KOPT-K1 (cell line): ENCODE data around the gene PLPP7.

ENCODE experiments used
- H3K27ac ChIP-seq: fragments of 200-600 bp; sonication (generic); 2 replicates; pipeline ENCODE4 v1.5.1; 2016; ENCODE audit warnings: antibody characterized with exemption, mild to moderate bottlenecking, low read depth, low read length; ENCODE audit not compliant: poor library complexity, severe bottlenecking
- H3K36me3 ChIP-seq: fragments of 200-600 bp; sonication (generic); 2 replicates; pipeline ENCODE4 v1.5.1; 2017; ENCODE audit warnings: antibody characterized with exemption, mild to moderate bottlenecking, low read length, moderate library complexity; ENCODE audit not compliant: insufficient read depth
- H3K9me3 ChIP-seq: fragments of 200-600 bp; sonication (generic); 2 replicates; pipeline ENCODE4 v1.5.1; 2017; ENCODE audit warnings: antibody characterized with exemption, low read length, mild to moderate bottlenecking; ENCODE audit not compliant: insufficient read depth, poor library complexity, severe bottlenecking

Gene PLPP7

GRCh38 chr9:131287359-131287758 is 2.2 kb upstream of the PLPP7 start:
- Histone ChIP-seq H3K36me3 (no peaks in the 10 kb centered on the region), H3K27ac (no peak overlapping the region), H3K9me3 (no peaks in the 10 kb centered on the region)

DNA sequence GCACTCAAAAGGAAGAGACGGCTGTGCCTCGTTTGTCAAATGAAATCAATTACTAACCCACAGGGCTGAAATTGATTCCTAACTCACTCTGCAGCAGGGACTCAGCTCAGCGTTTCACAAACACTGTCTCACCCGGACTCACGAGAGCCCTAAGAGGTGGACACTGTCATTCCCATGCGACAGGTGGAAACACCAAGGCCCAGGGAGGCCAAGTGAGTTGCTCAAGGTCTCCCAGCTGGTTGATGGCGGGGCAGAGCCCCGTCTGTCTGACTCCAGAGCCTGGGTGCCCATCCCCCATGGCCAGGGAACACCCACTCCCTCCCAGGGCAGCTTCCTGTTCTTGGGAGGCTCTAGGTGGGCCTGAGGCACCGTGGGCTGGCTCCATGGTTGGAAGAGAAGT is 1.3 kb upstream of the PLPP7 start:
- H3K36me3 ChIP-seq: no peaks in the 10 kb centered on the region
- H3K9me3 ChIP-seq: no peaks in the 10 kb centered on the region
- H3K27ac ChIP-seq: no peak overlapping the region

DNA sequence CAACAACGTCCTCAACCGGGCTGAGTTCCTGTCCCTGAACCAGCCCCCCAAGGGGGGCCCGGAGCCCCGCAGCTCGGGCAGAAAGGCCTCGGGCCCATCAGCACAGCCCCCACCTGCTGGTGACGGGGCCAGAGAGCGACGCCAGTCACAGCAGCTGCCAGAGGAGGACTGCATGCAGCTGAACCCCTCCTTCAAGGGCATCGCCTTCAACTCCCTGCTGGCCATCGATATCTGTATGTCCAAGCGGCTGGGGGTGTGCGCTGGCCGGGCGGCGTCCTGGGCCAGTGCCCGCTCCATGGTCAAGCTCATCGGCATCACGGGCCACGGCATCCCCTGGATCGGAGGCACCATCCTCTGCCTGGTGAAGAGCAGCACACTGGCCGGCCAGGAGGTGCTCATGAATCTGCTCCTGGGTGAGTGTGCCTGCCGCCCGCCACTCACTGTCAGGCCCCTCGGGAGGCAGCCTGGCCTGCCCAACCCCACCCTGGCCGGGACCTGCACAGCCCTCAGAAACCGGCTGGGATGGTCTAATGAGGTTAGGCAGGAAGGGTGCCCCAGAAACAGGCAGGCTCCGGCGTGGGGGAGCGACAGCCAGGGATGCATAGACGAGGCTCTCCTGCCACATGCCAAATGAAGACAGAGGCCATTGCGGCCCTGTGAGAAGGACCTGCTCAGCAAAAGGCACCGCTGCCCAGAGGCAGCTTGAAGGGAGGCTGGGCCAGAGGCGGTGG is 678 bp downstream of the PLPP7 start:
- no peaks in the 10 kb centered on the region for H3K9me3 ChIP-seq
- no peak overlapping the region for H3K27ac ChIP-seq
- no peaks in the 10 kb centered on the region for H3K36me3 ChIP-seq

DNA sequence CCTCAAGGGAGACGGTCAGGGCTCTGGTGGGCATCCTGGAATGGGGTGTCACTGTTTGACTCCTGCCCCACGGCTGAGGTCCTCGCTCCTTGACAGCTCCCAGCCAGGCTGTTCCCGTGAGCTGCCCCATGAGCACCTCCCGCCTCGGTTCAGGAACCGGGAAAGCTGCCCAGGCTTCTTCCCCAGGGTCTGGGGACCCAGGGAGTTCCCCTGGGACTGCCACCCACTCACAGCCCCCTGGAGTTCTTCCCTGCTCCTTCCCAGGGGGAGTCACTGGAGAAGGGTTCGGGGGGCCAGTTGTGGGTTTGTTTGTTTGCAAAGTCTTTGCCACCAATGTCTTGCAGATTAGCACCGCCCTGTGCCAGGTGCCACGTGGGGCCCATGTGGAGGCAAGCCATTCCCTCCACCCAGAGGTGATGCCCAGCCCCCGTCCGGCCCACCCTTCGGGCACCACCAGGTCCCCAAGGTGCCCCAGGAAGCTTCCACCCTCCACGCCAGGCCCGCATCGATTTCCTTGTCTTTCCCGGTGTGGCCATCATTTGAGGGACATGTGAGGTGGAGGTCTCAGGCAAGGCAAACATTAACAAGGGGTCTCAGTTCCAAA is 1.3 kb downstream of the PLPP7 start:
- no peaks in the 10 kb centered on the region for H3K36me3 ChIP-seq
- H3K27ac ChIP-seq: no peak overlapping the region
- H3K9me3 ChIP-seq: no peaks in the 10 kb centered on the region

- no peaks in the 10 kb centered on the region for H3K9me3 ChIP-seq
- H3K36me3 ChIP-seq: no peaks in the 10 kb centered on the region
Observed at GRCh38 chr9:131291795-131292315, 2.3 kb downstream of the PLPP7 start.

DNA sequence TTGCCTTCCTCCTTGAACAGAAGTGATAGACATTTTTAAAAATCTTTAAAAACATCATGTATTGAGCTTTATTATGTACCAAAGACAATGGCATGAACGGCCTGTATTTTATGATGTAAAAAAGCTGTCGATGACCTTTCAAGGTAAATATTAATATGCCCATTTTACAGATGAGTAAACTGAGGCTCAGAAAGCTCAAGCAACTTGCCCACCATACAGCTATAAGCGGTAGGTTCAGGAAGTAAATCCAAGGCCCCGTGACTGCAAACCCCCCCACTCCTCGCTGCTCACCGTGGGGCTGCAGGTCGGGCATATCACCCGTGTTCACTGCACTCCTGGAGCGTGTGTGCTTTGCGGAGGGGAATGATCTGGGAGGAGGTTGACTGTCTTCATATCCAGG is 3.4 kb downstream of the PLPP7 start:
- Histone ChIP-seq H3K27ac (no peak overlapping the region), H3K36me3 (no peaks in the 10 kb centered on the region), H3K9me3 (no peaks in the 10 kb centered on the region)

More at GRCh38 chr9:131291795-131292315, 2.3 kb downstream of the PLPP7 start:
- no peak overlapping the region for H3K27ac ChIP-seq

- H3K9me3 ChIP-seq: no peaks in the 10 kb centered on the region
- H3K36me3 ChIP-seq: no peaks in the 10 kb centered on the region
- H3K27ac ChIP-seq: no peak overlapping the region
Observed at GRCh38 chr9:131296460-131296859, 6.9 kb downstream of the PLPP7 start.

DNA sequence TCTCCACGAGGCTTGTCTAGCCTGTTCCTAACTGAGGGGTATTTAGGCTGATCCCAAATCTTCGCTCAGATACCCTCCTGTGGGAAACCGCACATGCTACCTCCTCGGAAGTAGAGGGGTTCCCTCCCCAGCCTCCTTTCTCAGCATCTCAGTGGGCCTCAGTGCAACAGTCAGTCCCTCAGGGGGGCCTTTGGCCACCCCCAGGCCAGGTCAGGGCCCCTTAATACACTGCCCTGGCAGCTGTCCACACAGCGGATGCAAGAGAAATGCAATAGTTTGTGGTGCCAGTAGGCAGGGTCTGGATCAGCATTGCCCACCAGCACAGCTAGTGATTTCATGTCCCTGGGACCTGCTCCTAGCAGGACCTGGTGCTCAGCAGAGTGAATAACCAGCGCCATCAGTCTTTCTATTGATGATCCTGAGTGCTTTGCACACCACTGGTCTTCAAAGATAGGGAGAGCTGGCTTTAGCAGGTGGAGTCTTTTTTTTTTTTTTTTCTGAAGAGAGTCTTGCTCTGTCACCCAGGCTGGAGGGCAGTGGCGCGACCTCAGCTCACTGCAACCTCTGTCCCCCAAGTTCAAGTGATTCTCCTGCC is 7.5 kb downstream of the PLPP7 start:
- Histone ChIP-seq H3K36me3 (no peaks in the 10 kb centered on the region), H3K27ac (no peak overlapping the region), H3K9me3 (no peaks in the 10 kb centered on the region)

GRCh38 chr9:131297903-131298302 is 8.4 kb downstream of the PLPP7 start:
- Histone ChIP-seq H3K36me3 (no peaks in the 10 kb centered on the region), H3K9me3 (no peaks in the 10 kb centered on the region), H3K27ac (no peak overlapping the region)

DNA sequence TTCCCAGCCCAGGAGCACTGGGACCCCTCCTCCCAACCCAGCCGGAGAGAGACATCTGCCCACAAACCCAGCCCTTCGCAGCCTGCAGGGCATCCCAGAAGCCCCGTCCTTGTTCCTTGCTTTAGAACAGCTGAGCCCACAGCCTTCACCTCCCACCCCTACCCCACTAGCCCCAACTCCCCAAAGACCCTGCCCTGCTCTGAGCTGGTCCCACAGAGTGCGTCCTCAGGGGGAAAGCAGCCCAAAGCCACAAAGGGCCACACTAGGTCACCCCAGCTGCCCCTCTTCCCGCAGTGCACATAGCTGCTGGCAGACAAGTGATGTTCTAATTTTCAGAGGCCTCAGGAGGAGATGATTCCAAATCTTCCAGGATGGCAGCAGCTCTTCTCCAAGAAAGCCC is 8.8 kb downstream of the PLPP7 start:
- Histone ChIP-seq H3K9me3 (no peaks in the 10 kb centered on the region), H3K36me3 (no peaks in the 10 kb centered on the region), H3K27ac (no peak overlapping the region)

GRCh38 chr9:131298816-131299215 is 9.3 kb downstream of the PLPP7 start:
- H3K9me3 ChIP-seq: no peaks in the 10 kb centered on the region
- no peak overlapping the region for H3K27ac ChIP-seq

DNA sequence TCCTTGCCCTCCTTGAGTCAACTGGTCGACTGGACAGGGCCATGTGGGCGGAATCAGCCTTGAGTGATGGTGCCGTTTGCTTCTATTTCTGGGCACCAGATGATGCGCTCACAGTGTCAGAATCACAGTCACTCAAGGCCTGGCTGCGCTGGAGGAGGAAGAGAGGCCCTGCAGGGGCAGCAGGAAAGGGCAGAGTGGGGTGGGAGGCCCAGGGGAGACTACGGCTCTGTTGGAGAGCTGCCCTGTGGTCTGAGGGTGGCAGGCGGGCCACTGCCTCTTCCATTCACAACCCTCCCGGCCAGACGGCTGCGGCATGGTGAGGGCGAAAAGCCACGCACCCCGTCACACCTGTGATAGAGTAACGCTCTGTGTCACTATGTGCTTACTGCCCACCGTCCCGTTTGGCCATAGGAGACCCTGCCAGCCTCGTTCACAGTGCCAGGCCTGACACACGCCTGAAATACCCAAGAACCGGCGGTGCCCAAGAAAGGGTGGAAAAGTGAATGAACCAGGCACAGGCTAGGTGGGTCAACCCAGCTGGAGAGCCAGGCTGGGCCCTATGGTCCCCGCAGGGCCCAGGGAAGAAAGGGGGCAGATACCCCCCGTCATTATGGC is 9.9 kb downstream of the PLPP7 start:
- Histone ChIP-seq H3K36me3 (no peaks in the 10 kb centered on the region), H3K9me3 (no peaks in the 10 kb centered on the region), H3K27ac (no peak overlapping the region)

More at GRCh38 chr9:131298816-131299215, 9.3 kb downstream of the PLPP7 start:
- no peaks in the 10 kb centered on the region for H3K36me3 ChIP-seq

DNA sequence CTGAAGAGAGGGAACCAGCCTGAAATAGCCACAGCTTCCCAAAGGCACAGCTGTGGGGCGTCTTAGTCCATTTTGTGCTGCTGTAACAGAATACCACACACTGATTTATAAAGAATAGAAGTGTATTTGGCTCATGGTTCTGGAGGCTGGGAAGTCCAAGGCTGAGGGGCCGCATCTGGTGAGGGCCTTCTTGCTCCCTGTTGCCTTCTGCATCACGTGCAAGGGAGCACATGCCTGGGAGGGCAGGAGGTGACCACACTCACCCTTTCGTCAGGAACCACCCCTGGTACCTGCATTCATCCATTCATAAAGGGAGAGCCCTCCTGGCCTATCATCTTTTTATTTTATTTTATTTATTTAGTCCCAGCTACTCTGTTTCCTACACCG is 10.4 kb downstream of the PLPP7 start:
- Histone ChIP-seq H3K36me3 (no peaks in the 10 kb centered on the region), H3K9me3 (no peaks in the 10 kb centered on the region), H3K27ac (no peak overlapping the region)

- Histone ChIP-seq H3K36me3 (no peaks in the 10 kb centered on the region), H3K9me3 (no peaks in the 10 kb centered on the region), H3K27ac (no peak overlapping the region)
Observed at GRCh38 chr9:131300444-131300843, 10.9 kb downstream of the PLPP7 start.
